RWPE2 (cell line): Measurements from ENCODE around the gene SHISA9.

Experiments
- ATAC-seq: fragments of 200-7000 bp; cut with Tn5 transposase; 3 replicates; pipeline ENCODE4 v1.9.1; 2021; ENCODE audit warnings: low read depth
- DNase-seq: peaks from one replicate; pipeline ENCODE4 v3.0.0-alpha.2; 2020; ENCODE audit warnings: low spot score
- H3K27ac ChIP-seq: fragments of 450-650 bp; 2 replicates; pipeline ENCODE4 v1.5.1; 2017; ENCODE audit warnings: mild to moderate bottlenecking; ENCODE audit not compliant: poor library complexity, severe bottlenecking
- H3K27me3 ChIP-seq: fragments of 250-450 bp; sonication (Bioruptor Pico); 2 replicates; pipeline ENCODE4 v1.5.1; 2021; ENCODE audit warnings: mild to moderate bottlenecking, moderate library complexity; ENCODE audit not compliant: insufficient read depth, poor library complexity, severe bottlenecking
- H3K36me3 ChIP-seq: fragments of 250-450 bp; sonication (Bioruptor Pico); 2 replicates; pipeline ENCODE4 v1.5.1; 2020; ENCODE audit warnings: low read depth, mild to moderate bottlenecking, moderate library complexity
- H3K4me1 ChIP-seq: fragments of 250-450 bp; sonication (Bioruptor Pico); 2 replicates; pipeline ENCODE4 v1.5.1; 2021; ENCODE audit warnings: mild to moderate bottlenecking, moderate library complexity; ENCODE audit not compliant: insufficient read depth, poor library complexity, severe bottlenecking
- H3K4me3 ChIP-seq: fragments of 250-450 bp; sonication (Bioruptor Pico); 2 replicates; pipeline ENCODE4 v1.5.1; 2021; ENCODE audit warnings: mild to moderate bottlenecking, moderate library complexity; ENCODE audit not compliant: severe bottlenecking
- H3K9me3 ChIP-seq: fragments of 250-450 bp; sonication (Bioruptor Pico); 2 replicates; pipeline ENCODE4 v1.5.1; 2021; ENCODE audit warnings: mild to moderate bottlenecking, moderate library complexity; ENCODE audit not compliant: severe bottlenecking
- TF ChIP-seq, protein P1 (sequence below): fragments of 450-650 bp; IDR thresholded peaks from one replicate; pipeline ENCODE4 v1.5.1; 2017; ENCODE audit warnings: mild to moderate bottlenecking, moderate library complexity; ENCODE audit not compliant: poor library complexity, severe bottlenecking

Gene SHISA9

DNA sequence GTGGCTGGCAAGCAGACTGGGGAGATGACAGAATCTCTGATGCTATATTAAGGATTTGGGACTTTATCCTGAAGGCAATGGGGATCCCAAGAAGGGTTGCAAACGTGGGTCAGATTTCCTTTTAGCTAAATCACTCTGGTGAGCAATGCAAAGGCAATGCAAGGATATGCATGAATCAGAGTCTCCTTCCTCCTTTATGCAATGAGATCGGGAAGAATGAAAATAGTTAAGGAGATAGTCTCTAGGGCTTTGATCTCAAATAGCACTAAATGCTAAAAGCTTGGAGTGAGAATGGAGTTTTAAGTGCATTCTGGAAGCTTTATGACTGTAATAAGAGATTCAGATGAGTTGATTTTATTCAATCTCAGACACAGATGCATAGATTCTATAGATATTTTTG lies 27.2 kb upstream of the SHISA9 start:
- Histone ChIP-seq H3K4me3 (no peak overlapping the region), H3K27me3 (no peaks in the 10 kb centered on the region), H3K27ac (peak overlapping the region; percentile 38), H3K9me3 (peaks cover 6% of the 10 kb centered on the region), H3K36me3 (no peaks in the 10 kb centered on the region), H3K4me1 (peaks cover 6% of the 10 kb centered on the region)
- peak; percentile 96 for ATAC-seq
- DNase-seq: no peak
- TF ChIP-seq, protein P1, sequence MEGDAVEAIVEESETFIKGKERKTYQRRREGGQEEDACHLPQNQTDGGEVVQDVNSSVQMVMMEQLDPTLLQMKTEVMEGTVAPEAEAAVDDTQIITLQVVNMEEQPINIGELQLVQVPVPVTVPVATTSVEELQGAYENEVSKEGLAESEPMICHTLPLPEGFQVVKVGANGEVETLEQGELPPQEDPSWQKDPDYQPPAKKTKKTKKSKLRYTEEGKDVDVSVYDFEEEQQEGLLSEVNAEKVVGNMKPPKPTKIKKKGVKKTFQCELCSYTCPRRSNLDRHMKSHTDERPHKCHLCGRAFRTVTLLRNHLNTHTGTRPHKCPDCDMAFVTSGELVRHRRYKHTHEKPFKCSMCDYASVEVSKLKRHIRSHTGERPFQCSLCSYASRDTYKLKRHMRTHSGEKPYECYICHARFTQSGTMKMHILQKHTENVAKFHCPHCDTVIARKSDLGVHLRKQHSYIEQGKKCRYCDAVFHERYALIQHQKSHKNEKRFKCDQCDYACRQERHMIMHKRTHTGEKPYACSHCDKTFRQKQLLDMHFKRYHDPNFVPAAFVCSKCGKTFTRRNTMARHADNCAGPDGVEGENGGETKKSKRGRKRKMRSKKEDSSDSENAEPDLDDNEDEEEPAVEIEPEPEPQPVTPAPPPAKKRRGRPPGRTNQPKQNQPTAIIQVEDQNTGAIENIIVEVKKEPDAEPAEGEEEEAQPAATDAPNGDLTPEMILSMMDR: no peak

DNA sequence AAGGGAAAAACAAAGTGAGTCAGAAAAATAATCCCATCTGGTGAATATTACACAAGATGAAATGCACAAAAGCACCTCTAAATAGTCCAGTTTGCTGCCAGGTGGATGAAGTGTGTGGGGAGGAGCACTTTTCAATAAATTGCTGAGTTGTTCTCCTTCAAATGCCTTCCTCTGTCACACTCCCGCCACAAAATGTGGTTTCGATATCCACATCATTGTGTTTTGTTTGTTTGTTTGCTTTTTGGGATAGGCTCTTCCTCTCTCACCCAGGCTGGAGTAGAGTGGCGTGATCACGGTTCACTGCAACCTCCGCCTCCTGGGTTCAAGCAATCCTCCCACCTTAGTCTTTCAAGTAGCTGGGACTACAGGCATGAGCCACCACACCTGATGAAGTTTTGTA lies 24.6 kb upstream of the SHISA9 start:
- no peak overlapping the region for H3K4me3 ChIP-seq
- peaks cover 6% of the 10 kb centered on the region for H3K4me1 ChIP-seq
- H3K36me3 ChIP-seq: no peaks in the 10 kb centered on the region
- no peak for DNase-seq
- TF ChIP-seq, protein P1: no peak
- peaks cover 3% of the 10 kb centered on the region for H3K9me3 ChIP-seq
- H3K27me3 ChIP-seq: no peaks in the 10 kb centered on the region
- ATAC-seq: peak; percentile 49
- no peak overlapping the region for H3K27ac ChIP-seq

DNA sequence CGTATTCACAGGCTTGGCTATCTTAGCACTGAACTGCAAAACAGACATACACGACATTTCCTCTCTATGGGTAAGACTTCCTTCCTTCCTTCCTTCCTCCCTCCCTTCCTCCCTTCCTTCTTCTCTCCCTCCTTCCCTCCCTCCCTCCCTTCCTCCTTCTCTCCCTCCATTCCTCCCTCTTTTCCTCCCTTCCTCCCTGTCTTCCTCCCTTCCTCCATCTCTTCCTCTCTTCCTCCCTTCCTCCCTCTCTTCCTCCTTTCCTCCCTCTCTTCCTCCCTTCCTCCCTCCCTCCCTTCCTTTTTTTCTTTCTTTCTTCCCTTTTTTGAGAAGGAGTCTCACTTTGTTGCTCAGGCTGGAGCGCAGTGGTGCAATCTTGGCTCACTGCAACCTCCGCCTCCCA lies 22.4 kb upstream of the SHISA9 start:
- no peak overlapping the region for H3K4me3 ChIP-seq
- DNase-seq (no peak), ATAC-seq (no peak)
- TF ChIP-seq, protein P1: no peak
- no peak overlapping the region for H3K27ac ChIP-seq
- no peaks in the 10 kb centered on the region for H3K27me3 ChIP-seq
- no peaks in the 10 kb centered on the region for H3K36me3 ChIP-seq
- no peaks in the 10 kb centered on the region for H3K9me3 ChIP-seq
- H3K4me1 ChIP-seq: peaks cover 6% of the 10 kb centered on the region

DNA sequence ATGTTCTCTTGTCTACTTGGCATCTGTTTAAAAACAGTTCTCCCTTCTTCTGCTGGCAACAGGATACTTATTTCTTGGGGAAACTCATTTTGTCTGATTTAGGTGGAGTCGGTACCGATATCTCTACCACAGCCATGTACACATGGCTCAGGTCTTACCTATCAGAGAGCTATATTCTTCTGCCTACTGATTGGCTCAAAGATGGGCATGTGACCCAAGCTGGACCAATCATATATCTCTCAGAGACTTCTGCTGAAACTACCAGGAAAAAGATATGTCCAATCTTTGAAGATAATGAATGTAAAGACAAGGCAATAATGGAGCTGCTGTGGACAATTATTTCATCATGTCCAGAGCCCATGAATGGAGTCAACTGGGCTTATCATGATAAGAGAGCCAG lies 21.6 kb upstream of the SHISA9 start:
- ATAC-seq: no peak

DNA sequence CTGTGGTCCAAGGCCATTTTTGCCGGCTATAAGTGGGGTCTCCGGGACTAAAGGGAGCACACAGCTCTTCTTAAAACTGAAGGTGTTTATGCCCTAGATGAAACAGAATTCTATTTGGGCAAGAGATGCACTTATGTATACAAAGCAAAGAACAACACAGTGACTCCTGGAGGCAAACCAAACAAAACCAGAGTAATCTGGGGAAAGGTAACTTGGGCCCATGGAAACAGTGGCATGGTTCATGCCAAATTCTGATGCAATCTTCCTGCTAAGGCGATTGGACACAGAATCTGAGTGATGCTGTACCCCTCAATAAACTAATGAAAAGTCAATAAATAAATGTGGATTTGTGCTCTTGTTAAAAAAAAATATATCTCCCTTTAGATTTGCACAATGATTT lies 20.2 kb upstream of the SHISA9 start:
- Histone ChIP-seq H3K4me1 (no peaks in the 10 kb centered on the region), H3K9me3 (no peaks in the 10 kb centered on the region), H3K4me3 (no peak overlapping the region), H3K27me3 (no peaks in the 10 kb centered on the region), H3K36me3 (no peaks in the 10 kb centered on the region), H3K27ac (no peak overlapping the region)
- DNase-seq (no peak), ATAC-seq (no peak)
- TF ChIP-seq, protein P1: no peak

More for the DNA sequence above, 21.6 kb upstream of the SHISA9 start:
- no peaks in the 10 kb centered on the region for H3K27me3 ChIP-seq
- H3K4me1 ChIP-seq: no peaks in the 10 kb centered on the region
- H3K36me3 ChIP-seq: no peaks in the 10 kb centered on the region
- no peak overlapping the region for H3K27ac ChIP-seq
- no peak for DNase-seq
- no peak overlapping the region for H3K4me3 ChIP-seq
- TF ChIP-seq, protein P1: no peak
- H3K9me3 ChIP-seq: no peaks in the 10 kb centered on the region
